Measurements from ENCODE around the gene TNS1. TPM values are rescaled to one million over a fixed set of nuclear protein-coding genes. Genes with fewer than 3 reads are reported as not detected.

The TNS1 gene
- total RNA-seq, 1 donor from 2014 or later = 505 TPM

DNA sequence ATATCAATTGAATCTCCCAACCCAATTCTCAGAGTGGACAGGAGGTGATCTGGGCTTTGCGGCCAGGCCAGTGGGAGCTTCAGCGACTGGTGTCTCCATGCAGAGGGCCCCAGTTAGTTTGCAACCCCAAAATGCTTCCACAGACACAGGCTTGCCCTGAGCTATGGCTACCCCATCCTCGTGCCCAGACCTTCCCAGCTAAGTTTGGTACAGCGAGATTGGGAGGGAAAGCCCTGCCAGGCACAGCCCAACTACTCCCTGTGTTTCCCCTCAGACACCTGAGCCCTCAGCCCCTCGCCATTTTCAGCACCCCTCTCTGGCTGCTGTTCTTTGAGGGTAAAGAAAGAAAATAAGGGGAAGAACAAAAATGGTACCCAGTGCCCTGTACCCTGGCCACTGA is 142.9 kb downstream of the TNS1 start:
- no peak overlapping the region for H3K4me3 ChIP-seq
- no peak overlapping the region for H3K27ac ChIP-seq
- no peaks in the 10 kb centered on the region for H3K27me3 ChIP-seq (ENCODE audit: low read depth)
- H3K4me1 ChIP-seq = peaks cover 69% of the 10 kb centered on the region
- TF ChIP-seq, protein P1, sequence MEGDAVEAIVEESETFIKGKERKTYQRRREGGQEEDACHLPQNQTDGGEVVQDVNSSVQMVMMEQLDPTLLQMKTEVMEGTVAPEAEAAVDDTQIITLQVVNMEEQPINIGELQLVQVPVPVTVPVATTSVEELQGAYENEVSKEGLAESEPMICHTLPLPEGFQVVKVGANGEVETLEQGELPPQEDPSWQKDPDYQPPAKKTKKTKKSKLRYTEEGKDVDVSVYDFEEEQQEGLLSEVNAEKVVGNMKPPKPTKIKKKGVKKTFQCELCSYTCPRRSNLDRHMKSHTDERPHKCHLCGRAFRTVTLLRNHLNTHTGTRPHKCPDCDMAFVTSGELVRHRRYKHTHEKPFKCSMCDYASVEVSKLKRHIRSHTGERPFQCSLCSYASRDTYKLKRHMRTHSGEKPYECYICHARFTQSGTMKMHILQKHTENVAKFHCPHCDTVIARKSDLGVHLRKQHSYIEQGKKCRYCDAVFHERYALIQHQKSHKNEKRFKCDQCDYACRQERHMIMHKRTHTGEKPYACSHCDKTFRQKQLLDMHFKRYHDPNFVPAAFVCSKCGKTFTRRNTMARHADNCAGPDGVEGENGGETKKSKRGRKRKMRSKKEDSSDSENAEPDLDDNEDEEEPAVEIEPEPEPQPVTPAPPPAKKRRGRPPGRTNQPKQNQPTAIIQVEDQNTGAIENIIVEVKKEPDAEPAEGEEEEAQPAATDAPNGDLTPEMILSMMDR (IDR thresholded peaks at IDR 0.05) = no peak
- intact Hi-C loops (cut with DNase I) = no loop called here
- ATAC-seq (no peak), DNase-seq (no peak)
- no peaks in the 10 kb centered on the region for H3K9me3 ChIP-seq
- H3K36me3 ChIP-seq = peaks cover 89% of the 10 kb centered on the region

DNA sequence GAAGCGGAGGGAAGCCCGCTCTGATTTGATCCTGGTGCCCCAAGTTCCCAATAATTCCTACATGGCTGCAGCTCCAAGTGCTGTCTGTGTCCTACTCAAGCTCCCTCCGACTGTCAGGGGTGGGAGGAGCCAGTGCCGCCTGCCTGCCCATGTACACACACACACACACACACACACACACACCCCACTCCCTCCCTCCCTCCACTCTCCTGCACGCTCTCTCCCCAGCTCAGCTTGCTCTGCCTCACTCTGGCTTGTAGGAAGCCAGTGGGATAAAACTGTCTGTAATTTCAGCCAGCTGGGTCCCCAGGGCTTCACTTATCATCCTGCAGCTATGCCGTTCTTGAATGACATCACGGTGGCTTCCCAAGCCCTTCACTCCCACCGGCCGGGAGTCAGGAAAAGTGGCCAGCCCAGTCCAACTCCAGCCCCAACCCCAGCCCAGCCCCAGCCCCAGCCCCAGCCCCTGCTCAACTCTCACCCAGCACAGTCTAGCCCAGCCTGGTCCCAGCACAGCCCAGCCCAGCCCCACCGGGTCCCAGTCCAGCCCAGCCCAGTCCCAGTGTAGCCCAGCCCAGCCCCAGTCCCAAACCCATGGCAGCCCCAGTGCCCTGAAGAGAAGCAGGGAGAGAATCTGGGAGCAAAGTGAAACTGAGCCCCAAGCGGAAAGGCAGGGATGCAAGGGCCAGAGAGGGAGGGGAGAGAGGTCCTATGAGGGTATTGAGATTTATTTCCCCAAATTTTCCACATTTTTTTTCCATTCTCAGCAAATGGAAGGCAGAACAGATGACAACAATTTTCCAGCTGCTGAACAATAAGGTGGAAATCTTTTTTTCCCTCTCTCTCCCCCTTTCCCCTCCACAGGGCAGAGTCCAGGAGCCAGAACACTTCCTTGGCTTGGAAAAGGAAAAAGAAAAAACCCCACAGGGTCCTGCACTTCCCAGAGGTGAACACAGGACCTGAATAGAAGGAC is 144.0 kb downstream of the TNS1 start:
- H3K4me3 ChIP-seq = peak overlapping the region; percentile 41
- no peak for DNase-seq
- H3K27me3 ChIP-seq (ENCODE audit: low read depth) = no peaks in the 10 kb centered on the region
- peak overlapping the region; percentile 60 for H3K27ac ChIP-seq
- ATAC-seq = peak; percentile 62 to 79
- H3K36me3 ChIP-seq = peaks cover 88% of the 10 kb centered on the region
- intact Hi-C loops (cut with DNase I) = no loop called here
- H3K9me3 ChIP-seq = no peaks in the 10 kb centered on the region
- peaks cover 71% of the 10 kb centered on the region for H3K4me1 ChIP-seq
- TF ChIP-seq, protein P1 (IDR thresholded peaks at IDR 0.05) = no peak

DNA sequence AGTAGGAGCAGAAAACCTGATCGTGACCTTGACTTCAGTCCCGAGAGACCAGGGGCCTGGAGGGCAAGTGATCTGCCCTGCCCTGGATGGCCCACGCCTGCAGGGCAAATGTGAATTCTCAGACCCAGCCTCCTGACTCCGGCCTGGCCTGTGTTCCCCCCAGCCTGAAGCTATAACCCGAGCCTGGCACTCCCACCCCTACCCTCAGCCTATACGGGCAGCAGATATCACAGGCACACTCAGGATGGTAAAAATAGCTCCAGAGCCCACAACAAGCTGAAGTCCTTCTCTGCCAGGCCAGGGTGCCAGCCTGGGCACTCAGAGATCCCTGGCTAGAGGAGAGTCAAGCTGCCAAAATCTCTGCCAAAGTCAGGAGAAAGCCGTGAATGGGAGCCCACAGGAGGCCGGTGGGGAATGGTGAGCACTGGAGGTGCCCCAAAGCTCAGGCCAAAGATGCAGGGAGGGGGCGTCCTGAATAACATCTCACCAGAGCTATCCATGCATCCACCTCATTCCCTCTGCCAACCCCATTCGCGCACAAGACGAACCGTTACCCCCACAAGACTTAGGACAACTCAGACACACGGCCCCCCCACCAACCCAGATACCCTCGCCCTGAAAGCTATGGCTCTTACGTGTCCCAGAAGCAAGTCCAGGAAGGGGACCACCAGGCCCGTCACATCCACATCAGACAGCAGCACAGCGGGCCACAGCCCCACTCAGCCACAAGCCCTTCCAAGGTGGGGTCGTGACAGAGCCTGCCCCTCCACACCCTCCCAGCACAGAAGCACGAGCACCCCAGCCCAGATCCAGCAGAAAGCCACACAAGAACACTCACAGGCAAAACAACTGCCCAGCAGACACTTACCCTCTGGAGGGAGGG is 144.9 kb downstream of the TNS1 start:
- Histone ChIP-seq H3K27me3 (ENCODE audit: low read depth) (no peaks in the 10 kb centered on the region), H3K4me3 (peak overlapping the region; percentile 41), H3K4me1 (peaks cover 75% of the 10 kb centered on the region), H3K36me3 (peaks cover 88% of the 10 kb centered on the region), H3K9me3 (no peaks in the 10 kb centered on the region), H3K27ac (peak overlapping the region; percentile 60)
- TF ChIP-seq, protein P1 (IDR thresholded peaks at IDR 0.05) = no peak
- intact Hi-C loops (cut with DNase I) = no loop called here
- ATAC-seq (no peak), DNase-seq (no peak)

DNA sequence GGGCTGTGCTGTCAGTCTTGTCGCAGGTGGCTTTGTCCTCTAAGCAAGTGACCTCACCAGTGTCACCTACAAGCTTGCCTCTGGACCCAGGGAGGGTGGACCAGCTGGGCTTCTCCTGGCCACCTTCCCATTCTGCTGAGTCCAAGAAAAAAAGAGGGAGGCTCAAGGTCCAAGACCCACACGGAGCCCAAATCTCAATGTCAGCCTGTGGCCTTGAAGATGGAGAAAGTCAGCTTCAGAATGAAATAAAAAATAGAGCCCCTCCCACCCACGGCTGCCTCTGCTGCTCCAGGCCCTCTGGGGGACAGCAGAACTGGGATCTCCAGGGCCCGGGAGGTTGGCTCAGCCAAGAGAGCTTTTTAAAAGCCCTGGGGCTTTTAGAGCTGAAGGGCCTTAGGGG is 145.9 kb downstream of the TNS1 start:
- peak overlapping the region; percentile 60 for H3K27ac ChIP-seq
- TF ChIP-seq, protein P1 (IDR thresholded peaks at IDR 0.05) = no peak
- DNase-seq = no peak
- H3K36me3 ChIP-seq = peaks cover 86% of the 10 kb centered on the region
- peak overlapping the region; percentile 41 for H3K4me3 ChIP-seq
- H3K4me1 ChIP-seq = peaks cover 77% of the 10 kb centered on the region
- ATAC-seq = no peak
- H3K27me3 ChIP-seq (ENCODE audit: low read depth) = no peaks in the 10 kb centered on the region
- H3K9me3 ChIP-seq = no peaks in the 10 kb centered on the region
- intact Hi-C loops (cut with DNase I) = no loop called here

DNA sequence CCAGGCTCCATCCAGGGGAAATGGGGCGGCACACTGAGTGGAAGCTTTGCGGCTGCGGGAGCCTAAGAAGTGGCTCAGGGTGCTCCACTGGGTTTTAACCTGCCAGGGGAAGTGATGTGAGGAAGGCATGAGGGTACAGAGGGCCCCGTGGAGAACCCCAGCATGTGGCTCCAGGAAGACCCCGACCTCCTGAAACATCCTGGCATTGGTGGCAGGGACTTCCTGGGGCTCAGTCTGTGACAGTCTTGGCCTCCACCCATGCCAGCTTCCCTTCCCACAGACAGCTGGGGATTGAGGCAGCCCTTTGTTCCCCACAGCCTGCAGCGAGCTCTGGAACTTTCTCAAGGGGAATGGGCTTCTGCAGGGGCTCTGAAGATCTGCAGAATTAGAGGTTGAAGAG is 146.6 kb downstream of the TNS1 start:
- Histone ChIP-seq H3K27me3 (ENCODE audit: low read depth) (no peaks in the 10 kb centered on the region), H3K36me3 (peaks cover 79% of the 10 kb centered on the region), H3K27ac (peak overlapping the region; percentile 41), H3K4me1 (peaks cover 78% of the 10 kb centered on the region), H3K4me3 (peak overlapping the region; percentile 41), H3K9me3 (no peaks in the 10 kb centered on the region)
- ATAC-seq = no peak
- TF ChIP-seq, protein P1 (IDR thresholded peaks at IDR 0.05) = no peak
- intact Hi-C loops (cut with DNase I) = no loop called here
- DNase-seq = no peak
